ENCODE measurements around the gene ZMYND19.
"Not testable (repeated sequence)": the region's sequence is repeated elsewhere in the genome, so short reads cannot be mapped to it uniquely, and the experiment has no call there.

The ZMYND19 gene

DNA sequence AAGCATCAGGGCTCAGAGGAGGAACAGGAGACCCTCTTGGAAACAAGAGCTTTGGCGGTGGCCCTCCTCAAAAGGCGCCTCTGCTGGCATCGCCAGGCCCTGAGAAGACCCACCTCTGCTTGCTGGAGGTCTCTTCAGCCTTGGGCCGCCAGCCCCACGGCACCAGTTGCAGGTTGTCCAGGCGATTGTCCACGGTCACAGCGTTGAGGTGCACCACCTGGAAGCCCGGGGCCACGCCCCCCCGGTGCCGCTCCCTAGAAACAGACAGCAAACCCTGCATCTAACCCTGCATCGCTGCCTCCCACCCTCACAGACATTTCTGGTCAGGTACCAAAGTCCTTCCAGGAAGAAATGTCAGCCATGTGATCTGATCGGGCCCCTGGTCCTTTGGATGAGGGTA is 3.5 kb downstream of the ZMYND19 start:
- DNase-seq, result no peak

- DNase-seq, result no peak
Measured at GRCh38 chr9:137583957-137584356, 6.4 kb downstream of the ZMYND19 start.

DNA sequence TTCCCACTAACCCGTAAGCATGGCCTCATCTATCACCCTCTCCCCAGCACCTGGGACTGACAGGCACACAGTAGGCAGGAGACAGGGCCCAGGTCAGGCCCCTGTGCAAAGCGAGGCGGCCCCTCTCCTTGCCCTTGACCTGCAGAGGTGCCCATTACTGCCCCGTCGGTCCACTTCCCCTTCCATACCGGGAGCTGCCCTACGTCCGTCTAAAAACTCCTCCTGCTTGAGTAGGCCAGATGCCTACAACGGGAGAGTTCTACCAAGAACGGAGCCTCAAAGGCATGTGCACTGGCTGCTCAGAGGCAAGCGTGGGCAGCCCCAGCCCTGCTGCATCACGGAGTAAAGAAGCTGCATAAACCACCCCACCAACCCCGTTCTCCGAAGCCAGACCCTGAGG is 7.0 kb downstream of the ZMYND19 start:
- DNase-seq, result no peak

DNA sequence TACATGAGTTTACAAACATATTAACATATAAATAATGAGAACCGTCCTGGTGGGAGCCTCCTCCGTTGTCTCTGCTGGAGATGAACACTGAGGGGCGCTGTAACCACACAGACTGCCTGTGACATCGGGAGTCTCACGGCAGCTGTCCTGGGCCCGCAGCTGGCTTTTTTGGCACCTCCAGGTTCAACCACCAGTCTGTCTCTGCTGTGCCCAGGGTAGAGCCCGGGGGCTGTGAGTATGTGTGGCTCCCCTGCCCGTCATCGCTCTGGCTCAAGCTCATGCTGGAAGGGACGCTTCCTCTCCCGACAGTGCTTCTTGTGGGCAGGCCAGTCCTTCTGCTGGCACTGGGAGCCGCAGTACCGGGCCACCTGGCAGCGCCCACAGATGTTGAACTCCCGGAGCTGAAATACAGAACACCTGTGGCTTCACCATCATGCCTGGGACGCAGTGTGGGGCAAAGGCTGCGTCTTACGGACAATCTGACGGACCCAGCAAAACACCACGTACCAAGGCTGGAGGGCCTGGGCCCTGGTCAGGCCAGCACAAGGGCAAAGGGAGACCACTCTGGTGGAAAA is 7.9 kb downstream of the ZMYND19 start:
- no peak for DNase-seq

DNA sequence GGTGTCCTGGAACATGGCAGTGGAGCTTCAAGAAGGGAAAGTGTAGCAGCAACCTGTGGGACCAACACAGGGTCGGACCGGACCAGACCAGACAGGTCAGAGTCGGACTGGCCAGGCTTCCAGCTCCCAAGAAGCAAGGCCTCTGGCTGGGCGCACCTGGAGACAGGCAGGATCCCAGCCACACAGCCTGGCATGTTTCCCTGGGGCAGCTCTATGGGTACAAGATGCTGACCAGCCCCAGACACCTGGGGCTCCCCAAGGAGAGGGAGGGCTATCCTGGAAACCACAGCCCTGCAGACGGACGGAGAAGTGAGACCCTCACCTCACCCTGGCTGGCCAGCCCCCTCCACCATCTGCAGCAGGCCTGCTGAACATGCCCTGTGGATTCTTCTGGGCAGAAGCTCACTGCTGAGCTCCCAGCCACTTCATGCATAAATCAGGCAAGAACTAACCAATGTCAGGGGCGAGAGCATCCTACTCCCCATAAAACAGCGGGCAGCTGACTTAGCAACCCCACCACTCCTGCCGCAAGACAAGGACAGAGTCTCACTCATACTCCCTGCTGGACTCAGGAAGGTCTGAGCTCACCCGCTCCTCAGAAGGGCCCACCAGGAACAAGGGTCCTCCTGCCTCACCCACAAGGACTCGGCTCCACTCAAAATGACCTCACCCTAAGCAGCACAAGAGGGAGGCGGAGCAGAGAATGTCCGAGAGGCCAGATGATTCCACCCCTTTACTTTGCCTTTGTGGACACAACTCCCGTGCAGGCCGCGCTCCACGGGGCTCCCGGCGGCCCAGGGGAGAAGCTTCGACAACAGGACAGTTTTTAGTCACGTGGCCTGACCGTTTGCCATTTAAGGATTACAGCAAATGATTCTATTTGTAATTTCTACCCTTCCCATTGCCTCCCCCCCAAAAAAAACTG is 8.7 kb downstream of the ZMYND19 start:
- no peak for DNase-seq

GRCh38 chr9:137580954-137581322 is 9.4 kb downstream of the ZMYND19 start:
- no peak for DNase-seq

DNA sequence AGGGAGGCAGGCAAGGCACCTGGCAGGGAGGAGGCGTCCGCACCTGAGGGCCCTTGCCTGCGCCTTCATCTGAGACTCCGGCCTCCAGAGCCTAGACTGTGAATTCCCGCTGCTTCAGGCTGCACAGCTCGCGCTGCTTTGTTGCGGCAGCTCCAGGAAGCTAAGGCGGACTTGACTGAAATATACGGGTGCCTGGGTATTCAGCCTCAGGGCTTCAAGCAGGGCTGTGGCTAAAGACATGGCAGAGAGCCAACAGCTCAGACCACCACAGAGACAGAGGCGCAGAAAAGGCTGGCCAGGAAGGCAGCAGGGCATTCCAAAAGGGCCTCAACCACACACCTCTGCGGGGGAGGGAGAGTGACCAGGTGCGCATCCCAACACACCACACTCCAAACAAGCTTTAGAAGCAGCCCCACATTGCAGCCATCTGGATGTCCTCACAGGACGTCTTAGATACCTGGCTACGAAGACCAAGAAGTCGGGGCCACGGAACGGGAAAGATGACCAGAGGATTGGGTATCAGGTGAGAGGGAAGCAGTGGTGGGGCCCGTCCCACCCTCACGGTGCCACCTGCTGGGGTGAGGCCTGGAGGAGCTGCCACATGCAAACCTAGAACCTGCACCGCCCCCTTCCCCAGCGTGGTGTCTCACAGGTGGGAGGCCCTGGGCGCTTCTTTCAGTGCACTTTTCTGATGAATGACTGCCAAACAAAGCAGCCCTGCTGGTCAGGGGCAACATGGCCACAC is 9.9 kb downstream of the ZMYND19 start:
- DNase-seq, result no peak

GRCh38 chr9:137579259-137579604 is 11.1 kb downstream of the ZMYND19 start:
- no peak for DNase-seq

GRCh38 chr9:137578518-137579258 is 11.6 kb downstream of the ZMYND19 start, which contains the start of gene DPH7:
TSS of gene DPH7 (minus strand) at chr9:137578925. CDS start at chr9:137578777, 148 bp downstream.
- peak; percentile 88 to 94 for DNase-seq

- DNase-seq, result no peak
Measured at GRCh38 chr9:137575716-137576411, 14.4 kb downstream of the ZMYND19 start.

- no peak for DNase-seq
Measured at GRCh38 chr9:137575364-137575715, 15.0 kb downstream of the ZMYND19 start.

DNA sequence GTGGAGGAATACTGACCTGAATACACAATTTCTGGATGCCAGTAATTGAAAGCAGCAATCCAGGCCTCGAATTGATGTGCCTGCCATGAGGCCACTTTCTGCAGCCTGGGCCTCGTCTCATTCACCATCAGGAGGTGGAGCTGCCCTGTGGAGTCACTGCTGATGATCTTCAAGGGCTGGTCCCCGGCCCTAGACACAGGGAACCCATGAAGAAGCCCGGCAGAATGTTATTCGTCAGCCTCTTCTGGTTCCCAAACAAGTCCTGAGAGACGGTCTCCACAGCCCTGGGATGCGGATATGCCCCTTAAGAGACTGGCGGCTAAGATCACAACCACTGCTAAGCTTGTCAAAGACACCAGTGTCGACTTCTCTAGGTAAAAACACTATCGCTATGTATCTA is 16.1 kb downstream of the ZMYND19 start:
- DNase-seq, result no peak

GRCh38 chr9:137570566-137570965 is 19.7 kb downstream of the ZMYND19 start:
- DNase-seq, result no peak

- DNase-seq, result no peak
Measured at GRCh38 chr9:137569609-137570203, 20.6 kb downstream of the ZMYND19 start.

- DNase-seq, result not testable (repeated sequence)
Measured at GRCh38 chr9:137568445-137568844, 21.9 kb downstream of the ZMYND19 start.

- DNase-seq, result no peak
Measured at GRCh38 chr9:137564817-137565411, 25.4 kb downstream of the ZMYND19 start.

DNA sequence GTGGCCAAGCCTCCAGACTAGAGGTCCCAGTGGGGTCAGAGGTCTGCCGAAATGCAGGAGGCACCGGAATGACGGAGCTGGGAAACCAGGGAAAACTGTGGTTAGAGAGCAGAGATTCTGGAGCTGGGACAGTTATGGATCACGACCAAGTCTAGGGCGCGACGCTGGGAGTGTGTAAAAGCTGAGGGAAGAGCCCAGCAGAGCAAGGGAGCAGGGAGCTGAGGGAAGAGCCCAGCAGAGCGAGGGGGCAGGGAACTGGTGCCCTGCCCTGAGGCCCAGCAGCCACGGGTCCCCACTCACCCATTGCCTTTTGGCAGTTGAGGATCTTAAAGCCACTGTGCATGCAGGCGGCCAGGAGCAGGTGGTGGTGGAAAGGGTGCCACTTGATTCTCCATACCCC is 26.2 kb downstream of the ZMYND19 start:
- no peak for DNase-seq

DNA sequence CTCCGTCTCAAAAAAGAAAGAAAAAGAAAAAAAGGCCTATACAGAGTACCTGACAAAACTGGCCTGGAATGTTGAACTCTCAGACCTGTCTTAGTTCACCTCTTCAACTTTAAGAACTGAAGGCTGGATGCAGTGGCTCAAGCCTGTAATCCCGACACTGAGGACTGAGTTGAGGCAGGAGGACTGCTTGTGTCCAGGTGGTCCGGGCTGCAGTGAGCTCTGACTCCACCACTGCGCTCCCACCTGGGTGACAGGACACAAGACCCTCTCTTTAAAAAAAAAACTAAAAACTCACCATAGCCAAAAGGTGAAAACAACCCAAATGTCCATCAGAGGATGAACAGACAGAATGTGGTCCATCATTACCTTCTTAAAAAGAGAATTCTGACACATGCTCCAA is 32.2 kb downstream of the ZMYND19 start:
- no peak for DNase-seq

GRCh38 chr9:137556069-137556838 is 34.1 kb downstream of the ZMYND19 start:
- DNase-seq, result no peak

- no peak for DNase-seq
Measured at GRCh38 chr9:137555179-137555578, 35.1 kb downstream of the ZMYND19 start.

GRCh38 chr9:137554349-137554748 is 36.0 kb downstream of the ZMYND19 start:
- DNase-seq, result no peak
